CD4-positive, CD25-positive, alpha-beta regulatory T cell (primary cell): ENCODE data around the gene SSTR1. TPM values are rescaled to one million over a fixed set of nuclear protein-coding genes. Genes with fewer than 3 reads are reported as not detected.

Experiments
- ATAC-seq, 2 donors: fragments of 150-1000 bp; cut with Tn5 transposase; one replicate each; pipeline ENCODE4 v1.10.0; 2021; ENCODE audit warnings: low read depth in 2 of 2, moderate number of reproducible peaks in 2 of 2, moderate library complexity in 1 of 2
- DNase-seq, 3 donors: peaks; one replicate each; pipeline versions ENCODE4 v3.0.0 to v3.0.0-alpha.2; 2012 to 2022; ENCODE audit warnings: mixed read lengths in 1 of 3
- H3K27ac ChIP-seq: one replicate; pipeline ENCODE4 v1.7.0; 2013; ENCODE audit warnings: mild to moderate bottlenecking, low read length; ENCODE audit not compliant: insufficient read depth, poor library complexity, severe bottlenecking
- H3K27me3 ChIP-seq: one replicate; pipeline ENCODE4 v1.7.0; 2013; ENCODE audit warnings: low read length; ENCODE audit not compliant: control insufficient read depth, insufficient read depth
- H3K36me3 ChIP-seq: one replicate; pipeline ENCODE4 v1.7.0; 2013; ENCODE audit warnings: mild to moderate bottlenecking, low read length, moderate library complexity; ENCODE audit not compliant: control insufficient read depth, insufficient read depth
- H3K4me1 ChIP-seq: 2 replicates; pipeline ENCODE4 v1.7.0; 2013; ENCODE audit warnings: mild to moderate bottlenecking, low read length; ENCODE audit not compliant: insufficient read depth, control insufficient read depth, poor library complexity, severe bottlenecking
- H3K4me3 ChIP-seq: one replicate; pipeline ENCODE4 v1.7.0; 2013; ENCODE audit warnings: low read depth, mild to moderate bottlenecking, low read length, moderate library complexity
- H3K9me3 ChIP-seq, 2 experiments: 1 replicate in 1 of 2; 2 replicates in 1 of 2; pipeline ENCODE4 v1.7.0; 2013; ENCODE audit warnings: low read length in 2 of 2, mild to moderate bottlenecking in 1 of 2, moderate library complexity in 1 of 2; ENCODE audit not compliant: control insufficient read depth in 2 of 2
- H3K27ac Mint-ChIP-seq, 3 donors: one replicate each; pipeline ENCODE4 v1.8.0; 2020 to 2022; ENCODE audit warnings: mild to moderate bottlenecking in 3 of 3, mixed read lengths in 3 of 3, moderate library complexity in 2 of 3
- H3K27me3 Mint-ChIP-seq: one replicate; pipeline ENCODE4 v1.8.0; 2022; ENCODE audit warnings: mild to moderate bottlenecking, mixed read lengths
- H3K36me3 Mint-ChIP-seq: one replicate; pipeline ENCODE4 v1.8.0; 2020; ENCODE audit warnings: mixed read lengths
- H3K4me1 Mint-ChIP-seq, 4 donors: one replicate each; pipeline ENCODE4 v1.8.0; 2020 to 2022; ENCODE audit warnings: mixed read lengths in 4 of 4, mild to moderate bottlenecking in 1 of 4
- H3K4me3 Mint-ChIP-seq, 4 donors: one replicate each; pipeline ENCODE4 v1.8.0; 2020 to 2022; ENCODE audit warnings: mild to moderate bottlenecking in 4 of 4, mixed read lengths in 4 of 4, moderate library complexity in 3 of 4
- H3K9me3 Mint-ChIP-seq, 7 donors: one replicate each; pipeline ENCODE4 v1.8.0; 2020 to 2022; ENCODE audit warnings: mixed read lengths in 7 of 7, mild to moderate bottlenecking in 3 of 7, moderate library complexity in 2 of 7
- polyA plus RNA-seq, 4 donors: library from polyadenylated mRNA; unstranded; fragments of 300-500 nt; fragmentation: Illumina TruSeq; gene quantifications; one replicate each; pipeline ENCODE4 v1.2.3, GENCODE V29; 2021
- total RNA-seq: library from RNA; stranded (reverse); gene quantifications from one replicate; pipeline ENCODE4 v1.2.3, GENCODE V29; 2022

The SSTR1 gene
- total and polyA plus RNA-seq, 5 donors from 2014 or later = not detected

DNA sequence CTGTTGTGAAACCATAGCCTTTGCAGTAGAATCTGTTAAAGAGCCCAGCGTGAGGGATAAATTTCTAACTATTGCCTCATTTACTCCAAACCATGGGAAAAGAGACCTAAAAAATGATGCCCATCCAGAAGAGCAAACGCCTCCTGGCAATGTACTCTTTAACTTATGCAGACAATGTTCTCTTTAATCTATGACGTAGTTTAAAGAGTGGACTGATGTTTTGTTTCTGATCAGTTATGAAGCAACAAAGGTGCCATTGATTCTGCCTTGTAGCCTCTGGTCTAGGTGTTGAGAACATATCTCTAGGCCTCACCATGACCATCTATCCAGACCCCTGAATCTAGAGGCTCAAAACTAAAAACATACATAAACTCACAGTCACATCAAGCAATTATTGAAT is 13.4 kb downstream of the SSTR1 start:
- Histone ChIP-seq H3K4me3 (no peak overlapping the region), H3K9me3 (no peaks in the 10 kb centered on the region), H3K4me1 (no peaks in the 10 kb centered on the region), H3K27ac (no peak overlapping the region), H3K36me3 (no peaks in the 10 kb centered on the region), H3K27me3 (peaks cover 1% of the 10 kb centered on the region)
- Mint-ChIP-seq H3K27ac (no peak overlapping the region), H3K27me3 (peaks cover 18% of the 10 kb centered on the region), H3K9me3 (peaks cover 0 to 2% (median 0%) of the 10 kb centered on the region in 7 donors), H3K36me3 (no peaks in the 10 kb centered on the region), H3K4me1 (no peaks in the 10 kb centered on the region), H3K4me3 (no peak overlapping the region)
- no peak for DNase-seq
- ATAC-seq = no peak

GRCh38 chr14:38224338-38224737 is 16.6 kb downstream of the SSTR1 start:
- no peak overlapping the region for H3K27ac ChIP-seq
- peaks cover 5% of the 10 kb centered on the region for H3K27me3 ChIP-seq
- Mint-ChIP-seq H3K27ac (no peak overlapping the region), H3K4me1 (no peaks in the 10 kb centered on the region), H3K9me3 (peaks cover 0 to 4% (median 0%) of the 10 kb centered on the region in 7 donors), H3K36me3 (no peaks in the 10 kb centered on the region), H3K4me3 (no peak overlapping the region), H3K27me3 (peaks cover 6% of the 10 kb centered on the region)
- no peaks in the 10 kb centered on the region for H3K4me1 ChIP-seq
- no peaks in the 10 kb centered on the region for H3K36me3 ChIP-seq
- no peak overlapping the region for H3K4me3 ChIP-seq
- no peak for ATAC-seq
- H3K9me3 ChIP-seq = no peaks in the 10 kb centered on the region
- no peak for DNase-seq

GRCh38 chr14:38225946-38226345 is 18.2 kb downstream of the SSTR1 start:
- peaks cover 6% of the 10 kb centered on the region for H3K27me3 Mint-ChIP-seq

GRCh38 chr14:38226366-38226765 is 18.7 kb downstream of the SSTR1 start:
- ATAC-seq (no peak), DNase-seq (no peak)
- Histone ChIP-seq H3K36me3 (no peaks in the 10 kb centered on the region), H3K4me1 (no peaks in the 10 kb centered on the region), H3K9me3 (no peaks in the 10 kb centered on the region), H3K27me3 (peaks cover 5% of the 10 kb centered on the region), H3K4me3 (no peak overlapping the region), H3K27ac (no peak overlapping the region)
- H3K36me3 Mint-ChIP-seq = no peaks in the 10 kb centered on the region
- H3K4me3 Mint-ChIP-seq = no peak overlapping the region
- peaks cover 0 to 4% (median 0%) of the 10 kb centered on the region in 7 donors for H3K9me3 Mint-ChIP-seq
- no peaks in the 10 kb centered on the region for H3K4me1 Mint-ChIP-seq
- peaks cover 6% of the 10 kb centered on the region for H3K27me3 Mint-ChIP-seq
- no peak overlapping the region for H3K27ac Mint-ChIP-seq

More at GRCh38 chr14:38225946-38226345, 18.2 kb downstream of the SSTR1 start:
- Histone ChIP-seq H3K4me3 (no peak overlapping the region), H3K27ac (no peak overlapping the region), H3K36me3 (no peaks in the 10 kb centered on the region), H3K27me3 (peaks cover 5% of the 10 kb centered on the region), H3K9me3 (no peaks in the 10 kb centered on the region), H3K4me1 (no peaks in the 10 kb centered on the region)
- Mint-ChIP-seq H3K27ac (no peak overlapping the region), H3K9me3 (peaks cover 0 to 4% (median 0%) of the 10 kb centered on the region in 7 donors), H3K4me1 (no peaks in the 10 kb centered on the region), H3K36me3 (no peaks in the 10 kb centered on the region), H3K4me3 (no peak overlapping the region)
- ATAC-seq (no peak), DNase-seq (no peak)

GRCh38 chr14:38233218-38233617 is 25.5 kb downstream of the SSTR1 start:
- no peaks in the 10 kb centered on the region for H3K9me3 Mint-ChIP-seq
- no peak overlapping the region for H3K27ac ChIP-seq
- no peak overlapping the region for H3K4me3 Mint-ChIP-seq
- H3K36me3 Mint-ChIP-seq = no peaks in the 10 kb centered on the region
- no peak overlapping the region for H3K4me3 ChIP-seq
- DNase-seq (no peak), ATAC-seq (no peak)
- H3K27ac Mint-ChIP-seq = no peak overlapping the region
- peaks cover 7% of the 10 kb centered on the region for H3K27me3 Mint-ChIP-seq
- peaks cover 2% of the 10 kb centered on the region for H3K27me3 ChIP-seq
- no peaks in the 10 kb centered on the region for H3K4me1 ChIP-seq
- no peaks in the 10 kb centered on the region for H3K36me3 ChIP-seq
- no peaks in the 10 kb centered on the region for H3K4me1 Mint-ChIP-seq
- H3K9me3 ChIP-seq = no peaks in the 10 kb centered on the region

DNA sequence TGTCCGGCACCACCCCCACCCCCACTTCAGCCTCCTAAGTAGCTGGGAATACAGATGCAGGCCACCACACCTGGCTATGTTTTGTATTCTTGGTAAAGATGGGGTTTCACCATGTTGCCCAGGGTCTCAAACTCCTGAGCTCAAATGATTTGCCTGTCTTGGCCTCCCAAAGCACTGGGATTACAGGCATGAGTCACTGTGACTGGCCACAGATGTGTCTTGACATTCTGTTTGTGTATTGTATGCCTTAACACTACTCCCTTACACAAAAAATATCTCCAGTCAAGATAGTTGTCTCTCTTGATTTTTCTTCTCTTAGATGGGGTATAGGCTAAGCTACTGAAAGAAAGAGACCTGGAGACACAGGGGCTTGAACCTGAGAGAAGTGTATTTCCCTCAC is 30.6 kb downstream of the SSTR1 start:
- H3K4me3 Mint-ChIP-seq = no peak overlapping the region
- peaks cover 7% of the 10 kb centered on the region for H3K27me3 Mint-ChIP-seq
- no peak for ATAC-seq
- H3K36me3 Mint-ChIP-seq = no peaks in the 10 kb centered on the region
- Histone ChIP-seq H3K27ac (no peak overlapping the region), H3K27me3 (no peaks in the 10 kb centered on the region), H3K36me3 (no peaks in the 10 kb centered on the region), H3K9me3 (no peaks in the 10 kb centered on the region), H3K4me1 (no peaks in the 10 kb centered on the region), H3K4me3 (no peak overlapping the region)
- no peak overlapping the region for H3K27ac Mint-ChIP-seq
- no peaks in the 10 kb centered on the region for H3K4me1 Mint-ChIP-seq
- DNase-seq = no peak
- H3K9me3 Mint-ChIP-seq = peaks cover 0 to 1% (median 0%) of the 10 kb centered on the region in 7 donors

DNA sequence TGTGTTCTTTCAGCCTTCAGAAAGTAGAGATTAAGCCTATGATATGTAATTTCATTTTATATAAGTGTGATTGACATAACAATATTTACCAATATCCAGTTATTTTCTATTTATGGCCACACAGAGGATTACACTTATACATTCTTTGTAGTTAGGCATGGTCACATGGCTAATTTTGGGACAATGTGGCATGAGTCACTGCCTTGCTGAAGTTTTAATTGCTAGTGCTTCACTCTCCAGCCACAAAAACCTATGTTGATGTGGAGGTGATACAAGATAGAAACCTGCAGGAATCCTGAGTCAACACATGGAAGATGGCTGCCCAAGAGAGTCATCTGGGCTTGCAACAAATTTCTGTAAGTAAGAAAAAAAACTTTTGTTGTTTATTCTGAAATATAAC is 31.2 kb downstream of the SSTR1 start:
- Mint-ChIP-seq H3K4me3 (no peak overlapping the region), H3K27ac (no peak overlapping the region), H3K4me1 (no peaks in the 10 kb centered on the region), H3K36me3 (no peaks in the 10 kb centered on the region), H3K27me3 (peaks cover 7% of the 10 kb centered on the region), H3K9me3 (peaks cover 0 to 1% (median 0%) of the 10 kb centered on the region in 7 donors)
- DNase-seq = no peak
- H3K9me3 ChIP-seq = no peaks in the 10 kb centered on the region
- H3K27me3 ChIP-seq = no peaks in the 10 kb centered on the region
- no peaks in the 10 kb centered on the region for H3K4me1 ChIP-seq
- ATAC-seq = no peak
- H3K27ac ChIP-seq = no peak overlapping the region
- no peak overlapping the region for H3K4me3 ChIP-seq
- H3K36me3 ChIP-seq = no peaks in the 10 kb centered on the region

GRCh38 chr14:38243696-38244240 is 36.1 kb downstream of the SSTR1 start:
- Mint-ChIP-seq H3K27me3 (peaks cover 6% of the 10 kb centered on the region), H3K4me1 (no peaks in the 10 kb centered on the region), H3K9me3 (peaks cover 0 to 3% (median 0%) of the 10 kb centered on the region in 7 donors), H3K27ac (no peak overlapping the region), H3K36me3 (no peaks in the 10 kb centered on the region), H3K4me3 (no peak overlapping the region)
- Histone ChIP-seq H3K4me3 (no peak overlapping the region), H3K4me1 (no peaks in the 10 kb centered on the region), H3K27ac (no peak overlapping the region), H3K27me3 (no peaks in the 10 kb centered on the region), H3K36me3 (no peaks in the 10 kb centered on the region), H3K9me3 (no peaks in the 10 kb centered on the region)
- no peak for ATAC-seq
- no peak for DNase-seq
